ENCODE results near the gene ZC3H10. TPM values are rescaled to one million over a fixed set of nuclear protein-coding genes. Genes with fewer than 3 reads are reported as not detected.

The ZC3H10 gene
- total RNA-seq, 1 experiment from 2014 or later = 8.7 TPM

DNA sequence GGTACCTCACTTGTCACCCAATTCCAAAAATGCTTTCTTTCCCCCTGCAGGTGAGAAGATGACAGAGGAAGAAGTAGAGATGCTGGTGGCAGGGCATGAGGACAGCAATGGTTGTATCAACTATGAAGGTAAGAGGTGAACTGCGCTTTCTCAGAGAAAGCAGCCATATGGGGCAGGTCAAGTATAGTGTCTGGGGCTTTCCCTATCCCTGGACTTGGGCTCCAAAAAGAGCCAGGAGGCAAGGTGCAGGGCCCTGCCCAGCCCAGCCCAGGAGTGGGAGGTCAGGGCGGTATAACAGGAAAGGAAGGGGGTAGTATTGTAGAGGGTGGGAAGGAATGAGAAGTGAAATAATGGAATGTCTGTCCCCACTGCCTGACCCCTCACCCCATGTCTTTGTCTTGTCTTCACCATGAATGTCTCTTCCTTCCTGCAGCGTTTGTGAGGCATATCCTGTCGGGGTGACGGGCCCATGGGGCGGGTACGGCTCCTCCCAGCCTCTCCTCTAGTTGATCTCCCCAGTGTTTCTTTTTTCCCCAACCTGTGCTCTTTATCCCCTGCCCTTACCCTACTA lies 42.2 kb downstream of the ZC3H10 start:
- H3K79me2 ChIP-seq (ENCODE audit: insufficient read depth, low read length) = peaks cover 43% of the 10 kb centered on the region
- DNase-seq (ENCODE audit: low read depth, low spot score) = no peak
- H3K9me3 ChIP-seq (ENCODE audit: control insufficient read depth in 1 of 2, insufficient read depth in 1 of 2, low read depth in 1 of 2, low read length in 2 of 2) = no peaks in the 10 kb centered on the region
- no TSS peak for BruUV-seq (replicated peaks)
- H3K4me2 ChIP-seq (ENCODE audit: low read length) = peak overlapping the region; percentile 96; the same call in 1 of the 2 replicates
- no peak overlapping the region for H3K9ac ChIP-seq (ENCODE audit: low read length)
- ChIA-PET CTCF (interaction anchor here (0.9 kb wide), 1 partner anchor 30 kb away, joined by 3 read pairs; no protein-coding TSS in a partner anchor), RAD21 (ENCODE audit: low non-redundant PET in 1 of 2, low total read pairs in 2 of 2, uncharacterized antibody in 2 of 2, unreplicated experiment in 2 of 2) (no interaction called here), POLR2A (interaction anchor here (1.7 kb wide), 1 partner anchor 43 kb away, joined by 7 read pairs; the partner anchor contains the start of genes RPL41 and ZC3H10)
- peaks cover 12 to 24% of the 10 kb centered on the region in 2 experiments for H3K4me1 ChIP-seq (ENCODE audit: control insufficient read depth in 1 of 2, insufficient read depth in 2 of 2, low read length in 2 of 2)
- no peak for TF ChIP-seq SRF (IDR thresholded peaks at IDR 0.05; ENCODE audit: low read depth)
- peak; percentile 45; the same call in 1 of the 2 replicates for TF ChIP-seq POLR2AphosphoS5 (IDR thresholded peaks at IDR 0.05; ENCODE audit: low read depth, low read length)
- no peak for ATAC-seq
- intact Hi-C loops (cut with micrococcal nuclease) = no loop called here
- no peaks in the 10 kb centered on the region for H4K20me1 ChIP-seq (ENCODE audit: insufficient read depth)
- no peaks in the 10 kb centered on the region for H3K9me2 ChIP-seq (ENCODE audit: insufficient read depth)
- H3K27ac ChIP-seq (ENCODE audit: low read depth, low read length) = peak overlapping the region; percentile 85
- peaks cover 45 to 50% of the 10 kb centered on the region in 2 experiments; a peak in 3 of 4 replicates for H3K36me3 ChIP-seq (ENCODE audit: control insufficient read depth in 1 of 2, insufficient read depth in 2 of 2, low read length in 2 of 2)
- H3K4me3 ChIP-seq (replicated peaks in 1 of 2; ENCODE audit: low read depth in 1 of 2, low read length in 2 of 2) = no peak overlapping the region
- H3K27me3 ChIP-seq (ENCODE audit: insufficient read depth, low read length) = no peaks in the 10 kb centered on the region
- no peak overlapping the region for H2AFZ ChIP-seq (ENCODE audit: low read depth, low read length, poor library complexity, severe bottlenecking)

- Histone ChIP-seq H3K79me2 (ENCODE audit: insufficient read depth, low read length) (peaks cover 43% of the 10 kb centered on the region), H3K9me3 (ENCODE audit: control insufficient read depth in 1 of 2, insufficient read depth in 1 of 2, low read depth in 1 of 2, low read length in 2 of 2) (no peaks in the 10 kb centered on the region), H3K36me3 (ENCODE audit: control insufficient read depth in 1 of 2, insufficient read depth in 2 of 2, low read length in 2 of 2) (peaks cover 50% of the 10 kb centered on the region in 2 experiments; a peak in 3 of 4 replicates), H3K27me3 (ENCODE audit: insufficient read depth, low read length) (no peaks in the 10 kb centered on the region), H3K4me1 (ENCODE audit: control insufficient read depth in 1 of 2, insufficient read depth in 2 of 2, low read length in 2 of 2) (peaks cover 12 to 24% of the 10 kb centered on the region in 2 experiments), H3K4me3 (replicated peaks in 1 of 2; ENCODE audit: low read depth in 1 of 2, low read length in 2 of 2) (no peak overlapping the region), H3K9me2 (ENCODE audit: insufficient read depth) (no peaks in the 10 kb centered on the region), H3K9ac (ENCODE audit: low read length) (no peak overlapping the region), H4K20me1 (ENCODE audit: insufficient read depth) (no peaks in the 10 kb centered on the region), H3K27ac (ENCODE audit: low read depth, low read length) (peak overlapping the region; percentile 28), H2AFZ (ENCODE audit: low read depth, low read length, poor library complexity, severe bottlenecking) (no peak overlapping the region), H3K4me2 (ENCODE audit: low read length) (no peak overlapping the region)
- ChIA-PET POLR2A (interaction anchor here (0.5 to 1.7 kb wide), 4 partner anchors 29 to 103 kb away, joined by 3 to 7 read pairs (median 4); partner anchors contain the start of genes ESYT1, RPL41 and ZC3H10), RAD21 (ENCODE audit: low non-redundant PET in 1 of 2, low total read pairs in 2 of 2, uncharacterized antibody in 2 of 2, unreplicated experiment in 2 of 2) (no interaction called here), CTCF (interaction anchor here (0.9 kb wide), 1 partner anchor 29 kb away, joined by 3 read pairs; no protein-coding TSS in a partner anchor)
- TF ChIP-seq ZFX (IDR thresholded peaks at IDR 0.05) (no peak), FOSL1 (IDR thresholded peaks at IDR 0.05; ENCODE audit: low read depth) (no peak), SP1 (IDR thresholded peaks at IDR 0.05; ENCODE audit: low read depth) (no peak), EZH2 (IDR thresholded peaks at IDR 0.05) (no peak), POLR2AphosphoS5 (IDR thresholded peaks at IDR 0.05; ENCODE audit: low read depth, low read length) (no peak), YY1 (IDR thresholded peaks at IDR 0.05; ENCODE audit: extremely low read depth, insufficient replicate concordance, low read depth, low read length) (no peak), RAD21 (IDR thresholded peaks at IDR 0.05; ENCODE audit: low read depth) (no peak)
- TF ChIP-seq, protein P1, sequence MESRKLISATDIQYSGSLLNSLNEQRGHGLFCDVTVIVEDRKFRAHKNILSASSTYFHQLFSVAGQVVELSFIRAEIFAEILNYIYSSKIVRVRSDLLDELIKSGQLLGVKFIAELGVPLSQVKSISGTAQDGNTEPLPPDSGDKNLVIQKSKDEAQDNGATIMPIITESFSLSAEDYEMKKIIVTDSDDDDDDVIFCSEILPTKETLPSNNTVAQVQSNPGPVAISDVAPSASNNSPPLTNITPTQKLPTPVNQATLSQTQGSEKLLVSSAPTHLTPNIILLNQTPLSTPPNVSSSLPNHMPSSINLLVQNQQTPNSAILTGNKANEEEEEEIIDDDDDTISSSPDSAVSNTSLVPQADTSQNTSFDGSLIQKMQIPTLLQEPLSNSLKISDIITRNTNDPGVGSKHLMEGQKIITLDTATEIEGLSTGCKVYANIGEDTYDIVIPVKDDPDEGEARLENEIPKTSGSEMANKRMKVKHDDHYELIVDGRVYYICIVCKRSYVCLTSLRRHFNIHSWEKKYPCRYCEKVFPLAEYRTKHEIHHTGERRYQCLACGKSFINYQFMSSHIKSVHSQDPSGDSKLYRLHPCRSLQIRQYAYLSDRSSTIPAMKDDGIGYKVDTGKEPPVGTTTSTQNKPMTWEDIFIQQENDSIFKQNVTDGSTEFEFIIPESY (IDR thresholded peaks at IDR 0.05; ENCODE audit: extremely low read depth, insufficient replicate concordance, low read length) = no peak
- TF ChIP-seq, protein P2, sequence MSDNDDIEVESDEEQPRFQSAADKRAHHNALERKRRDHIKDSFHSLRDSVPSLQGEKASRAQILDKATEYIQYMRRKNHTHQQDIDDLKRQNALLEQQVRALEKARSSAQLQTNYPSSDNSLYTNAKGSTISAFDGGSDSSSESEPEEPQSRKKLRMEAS (IDR thresholded peaks at IDR 0.05) = no peak
- intact Hi-C loops (cut with micrococcal nuclease) = no loop called here
- ATAC-seq = no peak
- BruUV-seq (replicated peaks) = no TSS peak
- no peak for DNase-seq (ENCODE audit: low read depth, low spot score)
These were observed 43.0 kb downstream of the ZC3H10 start for GRCh38 chr12:56160894-56161689.
